PC-9 (cell line): ENCODE results near the gene MMAB. TPM values are rescaled to one million over a fixed set of nuclear protein-coding genes. Genes with fewer than 3 reads are reported as not detected.

Experiments used
- BruUV-seq: library from RNA; stranded (reverse); fragments of 400-500 nt; replicated peaks from 2 replicates; lab custom pipeline; 2021; lab: Mats Ljungman, UMichigan
- CTCF ChIA-PET: fragments of 300-600 bp; sonication (Branson Sonifier 250); formaldehyde crosslinking; loops from one replicate; lab custom pipeline; 2022; ENCODE audit warnings: antibody characterized with exemption; lab: Charles Lee
- POLR2A ChIA-PET: fragments of 300-600 bp; sonication (Branson Sonifier 250); formaldehyde crosslinking; loops from one replicate; lab custom pipeline; 2022; ENCODE audit warnings: antibody characterized with exemption; ENCODE audit not compliant: unreplicated experiment; lab: Charles Lee
- DNase-seq, 2 experiments: peaks; one replicate each; pipeline versions ENCODE4 v3.0.0 to v3.0.0-alpha.2; 2015 to 2022; ENCODE audit warnings: mixed read lengths in 1 of 2
- H2AFZ ChIP-seq: fragments of 200-600 bp; sonication (generic); 2 replicates; pipeline ENCODE4 v1.8.1; 2017; ENCODE audit warnings: antibody characterized with exemption
- H3F3A ChIP-seq: fragments of 200-600 bp; sonication (generic); 2 replicates; pipeline ENCODE4 v1.8.1; 2017; ENCODE audit warnings: antibody characterized with exemption, mild to moderate bottlenecking, low read depth; ENCODE audit not compliant: insufficient read depth
- H3K27ac ChIP-seq: fragments of 200-600 bp; sonication (generic); 2 replicates; pipeline ENCODE4 v1.6.1; 2016; ENCODE audit warnings: mixed run types
- H3K27me3 ChIP-seq: fragments of 200-600 bp; sonication (generic); 2 replicates; pipeline ENCODE4 v1.6.1; 2016; ENCODE audit warnings: low read depth, mixed run types; ENCODE audit not compliant: insufficient read depth
- H3K36me3 ChIP-seq: fragments of 200-600 bp; sonication (generic); 2 replicates; pipeline ENCODE4 v1.6.1; 2016; ENCODE audit warnings: low read depth, mixed run types
- H3K4me1 ChIP-seq: fragments of 200-600 bp; sonication (generic); replicated peaks from 2 replicates; pipeline ENCODE4 v1.6.1; 2016; ENCODE audit warnings: mixed run types; ENCODE audit not compliant: insufficient read depth
- H3K4me2 ChIP-seq: fragments of 200-600 bp; sonication (generic); 2 replicates; pipeline ENCODE4 v1.6.1; 2017; ENCODE audit warnings: mixed run types
- H3K4me3 ChIP-seq: fragments of 200-600 bp; sonication (generic); 2 replicates; pipeline ENCODE4 v1.6.1; 2016; ENCODE audit warnings: mixed run types
- H3K79me2 ChIP-seq: fragments of 200-600 bp; sonication (generic); 2 replicates; pipeline ENCODE4 v1.6.1; 2017; ENCODE audit warnings: low read depth, mixed run types
- H3K9me2 ChIP-seq: fragments of 200-600 bp; sonication (generic); 2 replicates; pipeline ENCODE4 v1.8.1; 2017; ENCODE audit warnings: mild to moderate bottlenecking; ENCODE audit not compliant: insufficient read depth
- H3K9me3 ChIP-seq: fragments of 200-600 bp; sonication (generic); 2 replicates; pipeline ENCODE4 v1.8.1; 2016; ENCODE audit warnings: low read depth; ENCODE audit not compliant: insufficient read depth
- H4K20me1 ChIP-seq: fragments of 200-600 bp; sonication (generic); 2 replicates; pipeline ENCODE4 v1.8.1; 2017; ENCODE audit not compliant: insufficient read depth
- CTCF ChIP-seq: fragments of 200-600 bp; sonication (generic); conservative IDR thresholded peaks from 2 replicates; pipeline ENCODE4 v1.6.1; 2017; ENCODE audit warnings: mixed run types, antibody characterized with exemption, mild to moderate bottlenecking, moderate library complexity
- EZH2 ChIP-seq: fragments of 200-600 bp; sonication (generic); IDR thresholded peaks from 2 replicates; pipeline ENCODE4 v1.8.0; 2017; ENCODE audit warnings: antibody characterized with exemption, low read depth
- intact Hi-C: fragments of 100-400 bp; cut with micrococcal nuclease; formaldehyde crosslinking; loops from one replicate; pipeline ENCODE4 v1.10.0; 2022; ENCODE audit not compliant: unreplicated experiment
- total RNA-seq: library from RNA; stranded (reverse); gene quantifications from 2 replicates; pipeline ENCODE4 v1.2.3, GENCODE V29; 2021

The MMAB gene
- total RNA-seq, 1 experiment from 2014 or later: 84.3 TPM

DNA sequence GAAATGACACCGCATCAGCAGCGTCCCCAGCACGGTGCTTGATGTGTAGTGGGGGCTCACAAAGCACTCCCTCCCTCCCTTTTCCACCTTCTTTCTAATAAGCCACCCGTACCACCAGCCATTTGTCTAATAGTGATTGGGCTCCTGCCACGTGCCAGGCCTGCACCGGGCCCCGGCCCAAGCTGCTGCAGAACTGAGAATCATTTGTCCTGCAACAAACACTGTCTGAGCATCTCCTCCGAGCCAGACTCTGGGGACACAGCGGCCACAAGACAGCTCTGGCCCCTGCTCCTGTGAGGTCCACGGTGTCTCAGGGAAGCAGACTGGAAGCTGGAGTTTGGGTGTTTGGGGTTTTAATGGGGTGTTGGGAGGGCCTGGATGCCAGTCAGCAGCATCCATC is 44.2 kb upstream of the MMAB start:
- Histone ChIP-seq H3K9me3 (no peaks in the 10 kb centered on the region), H3K27me3 (peaks cover 91% of the 10 kb centered on the region), H3K4me2 (no peak overlapping the region), H2AFZ (no peak overlapping the region), H3K4me1 (no peaks in the 10 kb centered on the region), H4K20me1 (no peaks in the 10 kb centered on the region), H3K4me3 (no peak overlapping the region), H3K9me2 (no peaks in the 10 kb centered on the region), H3F3A (no peaks in the 10 kb centered on the region), H3K27ac (no peak overlapping the region), H3K36me3 (no peaks in the 10 kb centered on the region), H3K79me2 (no peaks in the 10 kb centered on the region)
- intact Hi-C loops: no loop called here
- DNase-seq: no peak
- TF ChIP-seq EZH2 (no peak), CTCF (no peak)
- ChIA-PET POLR2A (no interaction called here), CTCF (no interaction called here)
- BruUV-seq: no TSS peak

- no TSS peak for BruUV-seq
- intact Hi-C loops: no loop called here
- POLR2A ChIA-PET: no interaction called here
- CTCF ChIA-PET: no interaction called here
- no peaks in the 10 kb centered on the region for H3K4me1 ChIP-seq
- no peaks in the 10 kb centered on the region for H3K9me3 ChIP-seq
- H3K4me3 ChIP-seq: no peak overlapping the region
- H4K20me1 ChIP-seq: no peaks in the 10 kb centered on the region
- H3K4me2 ChIP-seq: no peak overlapping the region
- no peak overlapping the region for H2AFZ ChIP-seq
- no peak for DNase-seq
- H3F3A ChIP-seq: no peaks in the 10 kb centered on the region
- no peaks in the 10 kb centered on the region for H3K79me2 ChIP-seq
- TF ChIP-seq EZH2: no peak
- no peak for TF ChIP-seq CTCF
- H3K36me3 ChIP-seq: no peaks in the 10 kb centered on the region
- no peak overlapping the region for H3K27ac ChIP-seq
- H3K9me2 ChIP-seq: no peaks in the 10 kb centered on the region
- peaks cover 94% of the 10 kb centered on the region for H3K27me3 ChIP-seq
Observed at GRCh38 chr12:109615556-109616229, 42.4 kb upstream of the MMAB start.

DNA sequence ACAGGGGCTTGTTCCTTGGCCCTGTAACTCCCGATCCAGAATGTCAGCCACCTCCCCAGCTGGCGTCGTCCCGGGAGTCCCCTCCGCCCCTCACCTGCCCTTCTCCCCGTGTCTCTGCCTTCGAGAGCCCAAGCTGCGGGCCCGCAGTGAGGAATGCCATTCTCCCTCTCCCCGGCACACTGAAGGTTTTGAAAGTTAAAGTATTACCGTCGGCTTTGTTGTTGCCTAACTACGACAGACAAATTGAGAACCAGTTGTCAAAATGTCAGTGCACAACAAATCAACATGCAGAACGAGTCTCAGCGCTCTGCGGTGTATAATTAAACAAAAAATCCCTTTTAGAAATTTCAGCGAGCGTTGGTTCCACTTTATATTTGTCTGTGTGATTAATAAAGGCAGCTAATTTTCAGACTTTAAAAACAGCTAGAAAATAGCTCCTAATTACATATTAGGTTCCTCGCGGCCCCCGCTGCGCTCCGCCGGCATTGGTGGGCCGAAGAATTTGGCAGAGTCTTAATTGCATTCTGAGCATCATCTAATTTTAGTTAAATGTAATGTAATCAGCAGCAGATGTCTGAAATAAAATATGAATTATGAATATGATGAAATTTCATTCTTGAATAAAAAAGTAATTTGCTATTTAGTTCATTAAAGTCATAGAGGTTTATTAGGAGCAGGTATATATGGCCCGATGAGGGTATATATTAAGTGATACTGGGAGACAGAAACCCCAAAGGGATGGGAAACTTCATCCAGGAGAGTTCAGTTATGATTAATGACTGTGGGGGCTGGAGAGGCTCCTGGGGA is 40.5 kb upstream of the MMAB start:
- Histone ChIP-seq H2AFZ (no peak overlapping the region), H3K27me3 (peaks cover 76% of the 10 kb centered on the region), H3K4me2 (no peak overlapping the region), H3F3A (no peaks in the 10 kb centered on the region), H3K36me3 (no peaks in the 10 kb centered on the region), H3K9me3 (no peaks in the 10 kb centered on the region), H4K20me1 (no peaks in the 10 kb centered on the region), H3K4me3 (no peak overlapping the region), H3K27ac (no peak overlapping the region), H3K9me2 (no peaks in the 10 kb centered on the region), H3K4me1 (no peaks in the 10 kb centered on the region), H3K79me2 (no peaks in the 10 kb centered on the region)
- BruUV-seq: no TSS peak
- TF ChIP-seq CTCF (no peak), EZH2 (no peak)
- POLR2A ChIA-PET: no interaction called here
- CTCF ChIA-PET: interaction anchor here (0.9 kb wide), 1 partner anchor 40 kb away, joined by 3 read pairs; the partner anchor contains the start of gene MVK
- intact Hi-C loops: no loop called here
- no peak for DNase-seq
